Activated CD8-positive, alpha-beta T cell treated with anti-CD3 and anti-CD28 coated beads, Interleukin-2, amount 10 ng/mL, durations not matched to agents 7 days and 5 days (primary cell): Measurements from ENCODE around the gene PPP4C. TPM values are rescaled to one million over a fixed set of nuclear protein-coding genes. Genes with fewer than 3 reads are reported as not detected.
"Not testable (repeated sequence)": the region's sequence is repeated elsewhere in the genome, so short reads cannot be mapped to it uniquely, and the experiment has no call there.

ENCODE experiments used
- ATAC-seq: fragments of 150-1000 bp; cut with Tn5 transposase; one replicate; pipeline ENCODE4 v1.10.0; 2021; ENCODE audit warnings: moderate library complexity
- CTCF ChIA-PET: fragments of 350-600 bp; sonication (Branson Sonifier 250); formaldehyde crosslinking; loops from one replicate; lab custom pipeline; 2021; ENCODE audit warnings: antibody characterized with exemption; lab: Charles Lee
- POLR2A ChIA-PET: fragments of 350-600 bp; sonication (Branson Sonifier 250); formaldehyde crosslinking; loops from one replicate; lab custom pipeline; 2021; ENCODE audit warnings: antibody characterized with exemption; lab: Charles Lee
- DNase-seq: peaks from one replicate; pipeline ENCODE4 v3.0.0-alpha.2; 2020
- H3K27ac Mint-ChIP-seq: one replicate; pipeline ENCODE4 v1.8.0; 2021; ENCODE audit warnings: mild to moderate bottlenecking, mixed read lengths
- H3K27me3 Mint-ChIP-seq: one replicate; pipeline ENCODE4 v1.8.0; 2021; ENCODE audit warnings: low read depth, mixed read lengths
- H3K36me3 Mint-ChIP-seq: one replicate; pipeline ENCODE4 v1.8.0; 2021; ENCODE audit warnings: low read depth, mixed read lengths
- H3K4me1 Mint-ChIP-seq: one replicate; pipeline ENCODE4 v1.8.0; 2021; ENCODE audit warnings: low read depth, mixed read lengths
- H3K4me3 Mint-ChIP-seq: one replicate; pipeline ENCODE4 v1.8.0; 2021; ENCODE audit warnings: mild to moderate bottlenecking, mixed read lengths
- H3K9me3 Mint-ChIP-seq: one replicate; pipeline ENCODE4 v1.8.0; 2022; ENCODE audit warnings: mixed read lengths; ENCODE audit not compliant: insufficient read depth
- total RNA-seq, 2 experiments: library from RNA; stranded (reverse); gene quantifications; one replicate each; pipeline ENCODE4 v1.2.3, GENCODE V29; 2021

Gene PPP4C
- total RNA-seq, 2 experiments from 2014 or later: 157 TPM

- ATAC-seq, H3K27ac Mint-ChIP-seq, H3K36me3 Mint-ChIP-seq, H3K9me3 Mint-ChIP-seq, H3K4me3 Mint-ChIP-seq, DNase-seq, POLR2A ChIA-PET, H3K4me1 Mint-ChIP-seq: not testable (repeated sequence)
- CTCF ChIA-PET: interaction anchor here (1.0 to 6.0 kb wide), 4 partner anchors 9 to 51 kb away, joined by 3 to 44 read pairs (median 6); partner anchors contain the start of genes TBX6 and TLCD3B
- peaks cover 16% of the 10 kb centered on the region for H3K27me3 Mint-ChIP-seq
Observed at GRCh38 chr16:30040690-30041089, 35.1 kb upstream of the PPP4C start.

GRCh38 chr16:30041841-30042240, 34.0 kb upstream of the PPP4C start:
- CTCF ChIA-PET: interaction anchor here (0.6 to 6.0 kb wide), 6 partner anchors 10 to 252 kb away, joined by 3 to 44 read pairs (median 7); partner anchors contain the start of genes TBX6 and TLCD3B
- H3K9me3 Mint-ChIP-seq: no peaks in the 10 kb centered on the region
- no peaks in the 10 kb centered on the region for H3K4me1 Mint-ChIP-seq
- POLR2A ChIA-PET: no interaction called here
- H3K4me3 Mint-ChIP-seq: no peak overlapping the region
- peaks cover 13% of the 10 kb centered on the region for H3K27me3 Mint-ChIP-seq
- no peak overlapping the region for H3K27ac Mint-ChIP-seq
- ATAC-seq: no peak
- no peaks in the 10 kb centered on the region for H3K36me3 Mint-ChIP-seq
- DNase-seq: no peak

DNA sequence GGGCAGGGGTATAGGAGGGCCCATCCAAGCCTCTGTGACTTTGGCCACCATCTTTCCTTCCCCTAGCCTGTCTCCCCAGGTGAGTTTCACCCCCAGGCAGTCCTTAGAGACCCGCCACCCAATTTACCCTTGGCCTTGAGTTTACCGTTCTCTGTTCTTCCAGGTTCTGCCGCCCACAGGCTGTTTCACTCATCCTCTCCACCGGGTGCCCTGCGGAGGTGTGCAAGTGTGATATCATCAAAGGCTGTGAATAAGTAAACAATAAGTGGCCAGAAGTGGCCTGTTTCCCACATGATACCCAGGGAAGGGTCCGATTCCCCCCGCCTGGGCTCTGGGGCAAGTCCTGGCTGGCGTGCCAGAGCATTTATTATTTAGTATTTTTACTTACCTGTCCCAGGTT, 29.6 kb upstream of the PPP4C start:
- ChIA-PET POLR2A (no interaction called here), CTCF (interaction anchor here (1.2 kb wide), 1 partner anchor 45 kb away, joined by 3 read pairs; the partner anchor contains the start of gene TBX6)
- Mint-ChIP-seq H3K27me3 (peaks cover 13% of the 10 kb centered on the region), H3K9me3 (no peaks in the 10 kb centered on the region), H3K4me1 (no peaks in the 10 kb centered on the region), H3K36me3 (no peaks in the 10 kb centered on the region), H3K27ac (no peak overlapping the region), H3K4me3 (no peak overlapping the region)
- ATAC-seq (peak; percentile 5), DNase-seq (no peak)

GRCh38 chr16:30046588-30046987, 29.2 kb upstream of the PPP4C start:
- peaks cover 13% of the 10 kb centered on the region for H3K27me3 Mint-ChIP-seq
- CTCF ChIA-PET: interaction anchor here (1.1 to 1.2 kb wide), 2 partner anchors 14 to 45 kb away, joined by 3 to 4 read pairs; partner anchors contain the start of gene TBX6
- H3K4me3 Mint-ChIP-seq: no peak overlapping the region
- H3K36me3 Mint-ChIP-seq: peaks cover 2% of the 10 kb centered on the region
- H3K9me3 Mint-ChIP-seq: no peaks in the 10 kb centered on the region
- ATAC-seq (no peak), DNase-seq (no peak)
- peaks cover 2% of the 10 kb centered on the region for H3K4me1 Mint-ChIP-seq
- POLR2A ChIA-PET: no interaction called here
- no peak overlapping the region for H3K27ac Mint-ChIP-seq

DNA sequence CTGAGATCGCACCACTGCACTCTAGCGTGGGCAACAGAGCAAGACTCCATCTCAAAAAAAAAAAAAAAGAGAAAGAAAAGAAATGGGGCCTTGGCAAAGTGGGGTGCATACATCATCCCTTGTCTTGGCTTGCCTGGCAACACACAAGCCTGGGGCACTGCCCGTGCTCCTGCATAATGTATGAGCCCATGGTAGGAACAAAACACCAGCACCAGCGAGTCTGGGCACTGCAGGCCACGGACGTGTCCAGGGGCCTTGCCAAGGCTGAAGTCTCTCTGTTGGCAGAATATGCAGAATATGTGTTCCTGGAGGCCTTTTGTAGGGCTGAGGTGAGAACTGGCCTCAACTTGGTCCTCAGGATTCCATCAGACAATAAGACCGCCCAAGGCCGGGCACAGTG, 25.9 kb upstream of the PPP4C start:
- H3K36me3 Mint-ChIP-seq: peaks cover 3% of the 10 kb centered on the region
- ChIA-PET POLR2A (interaction anchor here (0.9 kb wide), 1 partner anchor 27 kb away, joined by 3 read pairs; no protein-coding TSS in a partner anchor), CTCF (interaction anchor here (1.2 kb wide), 2 partner anchors 16 to 19 kb away, joined by 3 read pairs; partner anchors contain the start of genes ALDOA and TLCD3B)
- peaks cover 10% of the 10 kb centered on the region for H3K27me3 Mint-ChIP-seq
- peaks cover 24% of the 10 kb centered on the region for H3K4me1 Mint-ChIP-seq
- H3K4me3 Mint-ChIP-seq: no peak overlapping the region
- no peaks in the 10 kb centered on the region for H3K9me3 Mint-ChIP-seq
- ATAC-seq (no peak), DNase-seq (no peak)
- no peak overlapping the region for H3K27ac Mint-ChIP-seq

- CTCF ChIA-PET: interaction anchor here (0.9 to 6.8 kb wide), 4 partner anchors 15 to 203 kb away, joined by 3 to 82 read pairs (median 29); partner anchors contain the start of genes ALDOA, TBX6 and TLCD3B
- DNase-seq (no peak), ATAC-seq (no peak)
- Mint-ChIP-seq H3K4me3 (peak overlapping the region; percentile 83), H3K9me3 (no peaks in the 10 kb centered on the region), H3K27me3 (peaks cover 3% of the 10 kb centered on the region), H3K27ac (peak overlapping the region; percentile 77), H3K36me3 (peaks cover 3% of the 10 kb centered on the region), H3K4me1 (peaks cover 33% of the 10 kb centered on the region)
- POLR2A ChIA-PET: no interaction called here
Observed at GRCh38 chr16:30051518-30051917, 24.3 kb upstream of the PPP4C start.

GRCh38 chr16:30052671-30053372, 23.0 kb upstream of the PPP4C start:
- DNase-seq: peak; percentile 96
- POLR2A ChIA-PET: interaction anchor here (0.7 to 2.2 kb wide), 6 partner anchors 9 to 386 kb away, joined by 3 to 13 read pairs (median 3); partner anchors contain the start of gene ALDOA
- peak overlapping the region; percentile 83 for H3K4me3 Mint-ChIP-seq
- H3K36me3 Mint-ChIP-seq: peaks cover 3% of the 10 kb centered on the region
- peaks cover 33% of the 10 kb centered on the region for H3K4me1 Mint-ChIP-seq
- CTCF ChIA-PET: interaction anchor here (0.7 to 6.8 kb wide), 5 partner anchors 10 to 131 kb away, joined by 3 to 82 read pairs (median 10); partner anchors contain the start of genes ALDOA, CORO1A, TBX6 and TLCD3B
- peak overlapping the region; percentile 89 for H3K27ac Mint-ChIP-seq
- H3K9me3 Mint-ChIP-seq: no peaks in the 10 kb centered on the region
- peaks cover 3% of the 10 kb centered on the region for H3K27me3 Mint-ChIP-seq
- peak; percentile 75 for ATAC-seq

DNA sequence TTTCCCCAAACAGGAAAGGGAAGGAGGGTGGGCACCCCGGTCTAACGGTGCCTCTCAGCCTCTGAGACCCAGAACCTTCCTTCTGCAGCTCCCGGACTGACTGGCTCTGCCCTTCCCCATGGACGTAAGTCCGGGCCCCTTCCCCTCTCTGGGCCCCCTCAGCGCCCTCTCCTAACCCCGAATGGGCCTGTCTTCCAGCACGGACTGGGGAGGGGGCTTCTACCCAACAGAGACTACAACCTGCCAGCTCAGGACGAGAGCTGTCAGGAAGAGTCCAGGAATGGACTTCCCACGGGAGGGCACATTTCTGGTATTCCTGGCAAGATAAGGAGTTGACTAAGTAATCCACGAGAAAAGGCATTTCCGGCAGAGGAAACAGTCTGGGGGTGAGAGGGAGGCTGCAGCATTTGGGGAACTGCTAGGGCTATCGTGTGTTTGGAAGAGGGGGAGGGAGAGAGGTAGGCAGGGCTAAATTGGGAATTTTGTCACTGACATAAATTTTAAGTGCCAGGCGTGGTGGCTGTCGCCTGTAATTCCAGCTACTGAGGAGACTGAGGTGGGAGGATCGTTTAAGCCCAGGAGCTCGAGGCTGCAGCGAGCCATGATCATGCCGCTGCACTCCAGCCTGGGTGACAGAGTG, 22.3 kb upstream of the PPP4C start:
- H3K27ac Mint-ChIP-seq: no peak overlapping the region
- ATAC-seq (peak; percentile 34), DNase-seq (no peak)
- CTCF ChIA-PET: interaction anchor here (0.7 to 6.8 kb wide), 5 partner anchors 10 to 130 kb away, joined by 3 to 82 read pairs (median 10); partner anchors contain the start of genes ALDOA, CORO1A, TBX6 and TLCD3B
- no peaks in the 10 kb centered on the region for H3K9me3 Mint-ChIP-seq
- peaks cover 33% of the 10 kb centered on the region for H3K4me1 Mint-ChIP-seq
- peak overlapping the region; percentile 83 for H3K4me3 Mint-ChIP-seq
- peaks cover 3% of the 10 kb centered on the region for H3K36me3 Mint-ChIP-seq
- peaks cover 2% of the 10 kb centered on the region for H3K27me3 Mint-ChIP-seq
- POLR2A ChIA-PET: interaction anchor here (0.7 to 2.2 kb wide), 6 partner anchors 8 to 387 kb away, joined by 3 to 13 read pairs (median 3); partner anchors contain the start of gene ALDOA

GRCh38 chr16:30054451-30054850, 21.3 kb upstream of the PPP4C start:
- ChIA-PET CTCF (interaction anchor here (1.0 to 6.8 kb wide), 14 partner anchors 10 to 354 kb away, joined by 3 to 82 read pairs (median 7); partner anchors contain the start of genes ALDOA, PPP4C, TAOK2 and TBX6), POLR2A (interaction anchor here (2.2 kb wide), 1 partner anchor 11 kb away, joined by 13 read pairs; the partner anchor contains the start of gene ALDOA)
- H3K36me3 Mint-ChIP-seq: peaks cover 5% of the 10 kb centered on the region
- H3K4me1 Mint-ChIP-seq: peaks cover 33% of the 10 kb centered on the region
- H3K9me3 Mint-ChIP-seq: no peaks in the 10 kb centered on the region
- H3K27ac Mint-ChIP-seq: no peak overlapping the region
- ATAC-seq (no peak), DNase-seq (no peak)
- peak overlapping the region; percentile 43 for H3K4me3 Mint-ChIP-seq
- H3K27me3 Mint-ChIP-seq: no peaks in the 10 kb centered on the region

DNA sequence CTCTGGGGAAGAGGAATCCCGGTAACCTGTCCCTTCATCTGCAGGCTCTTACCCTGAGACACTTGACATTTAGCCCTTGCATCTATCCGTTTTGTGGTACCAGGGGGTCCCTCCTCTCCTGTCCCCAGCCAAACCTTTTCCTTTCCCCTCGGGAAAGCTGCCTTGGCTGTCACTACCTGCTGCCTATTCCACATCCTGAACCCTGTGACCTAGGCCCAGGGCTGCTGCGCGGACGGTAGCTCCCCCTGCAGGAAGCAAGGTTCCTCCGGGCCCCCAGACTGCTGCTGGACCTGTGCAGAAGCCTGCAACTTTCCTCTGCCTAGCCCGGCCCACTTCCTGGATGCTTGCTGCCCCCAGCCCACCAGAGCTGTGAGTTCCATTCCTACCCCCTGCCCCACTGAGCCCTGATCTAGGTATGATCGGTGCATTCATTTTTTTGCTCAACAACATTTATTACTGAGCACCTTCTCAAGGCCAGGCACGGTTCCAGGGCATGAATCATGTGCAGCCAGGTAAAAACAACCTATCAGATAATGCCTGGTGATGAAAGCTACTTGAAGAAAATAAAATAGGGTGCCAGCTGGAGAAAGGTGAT, 20.7 kb upstream of the PPP4C start:
- DNase-seq: peak; percentile 76
- peak; percentile 76 for ATAC-seq
- Mint-ChIP-seq H3K36me3 (peaks cover 5% of the 10 kb centered on the region), H3K4me3 (peak overlapping the region; percentile 43), H3K27me3 (no peaks in the 10 kb centered on the region), H3K9me3 (no peaks in the 10 kb centered on the region), H3K27ac (no peak overlapping the region), H3K4me1 (peaks cover 33% of the 10 kb centered on the region)
- CTCF ChIA-PET: interaction anchor here (0.6 to 6.8 kb wide), 23 partner anchors 11 to 354 kb away, joined by 3 to 82 read pairs (median 5); partner anchors contain the start of genes ALDOA, CORO1A, MVP and PPP4C
- POLR2A ChIA-PET: interaction anchor here (1.2 kb wide), 1 partner anchor 10 kb away, joined by 7 read pairs; the partner anchor contains the start of gene ALDOA

GRCh38 chr16:30060346-30060745, 15.4 kb upstream of the PPP4C start:
- POLR2A ChIA-PET: no interaction called here
- Mint-ChIP-seq H3K36me3 (peaks cover 14% of the 10 kb centered on the region), H3K4me3 (no peak overlapping the region), H3K27me3 (no peaks in the 10 kb centered on the region), H3K9me3 (no peaks in the 10 kb centered on the region), H3K4me1 (peaks cover 15% of the 10 kb centered on the region), H3K27ac (no peak overlapping the region)
- no peak for ATAC-seq
- CTCF ChIA-PET: no interaction called here
- no peak for DNase-seq
